GM15510 (cell line): ENCODE results near the gene NPBWR2.

Experiments used
- POLR2A ChIP-seq: IDR thresholded peaks from 3 replicates; pipeline ENCODE4 v1.6.1; 2011; ENCODE audit warnings: borderline replicate concordance; ENCODE audit not compliant: insufficient read length; ENCODE audit errors: extremely low read depth

Gene NPBWR2

DNA sequence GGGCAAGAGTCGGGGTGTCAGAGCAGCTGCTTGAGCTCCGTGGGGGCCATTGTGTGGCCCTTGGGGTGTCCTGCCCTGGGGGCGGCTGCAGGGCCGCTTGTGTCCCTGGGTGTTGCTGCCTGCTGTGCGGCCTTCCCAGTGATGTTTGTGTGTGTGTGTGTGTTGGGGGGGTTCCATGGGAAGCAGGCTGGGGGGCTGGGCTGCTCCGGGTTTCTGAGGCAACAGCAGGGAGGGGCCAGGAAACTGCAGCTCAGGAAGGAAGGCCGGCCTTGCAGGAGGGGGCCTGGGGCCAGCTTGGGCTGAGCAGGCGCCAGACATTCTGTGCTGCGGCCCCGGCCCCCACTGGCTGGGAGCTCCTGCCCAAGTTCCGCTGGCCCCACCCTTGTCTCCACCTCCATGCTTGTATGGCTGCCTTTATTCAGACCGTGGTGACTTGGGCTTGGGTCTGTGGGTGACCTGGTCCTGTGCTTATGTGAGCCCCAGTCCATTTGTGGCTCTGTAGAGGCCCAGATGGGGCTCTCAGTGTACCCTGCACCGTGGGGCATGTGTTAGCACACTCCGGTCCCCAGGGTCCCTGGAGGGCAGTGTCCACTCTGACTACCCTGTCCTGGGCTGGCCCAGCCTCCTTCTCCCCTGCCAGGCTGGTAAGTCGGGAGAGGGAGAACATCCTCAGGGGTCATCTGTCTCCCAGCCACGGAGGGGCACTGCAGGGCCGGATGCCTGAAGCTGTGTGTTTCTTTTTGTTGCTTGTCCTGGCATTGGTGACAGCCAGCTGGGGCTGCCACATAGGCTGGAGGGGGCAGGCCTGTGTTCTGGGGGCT, 53.3 kb downstream of the NPBWR2 start:
- no peak for TF ChIP-seq POLR2A
